ENCODE results near the gene TMEM250. TPM values are rescaled to one million over a fixed set of nuclear protein-coding genes. Genes with fewer than 3 reads are reported as not detected.

The TMEM250 gene
- total RNA-seq, 2 donors from 2014 or later = 23.1 to 23.5 TPM

DNA sequence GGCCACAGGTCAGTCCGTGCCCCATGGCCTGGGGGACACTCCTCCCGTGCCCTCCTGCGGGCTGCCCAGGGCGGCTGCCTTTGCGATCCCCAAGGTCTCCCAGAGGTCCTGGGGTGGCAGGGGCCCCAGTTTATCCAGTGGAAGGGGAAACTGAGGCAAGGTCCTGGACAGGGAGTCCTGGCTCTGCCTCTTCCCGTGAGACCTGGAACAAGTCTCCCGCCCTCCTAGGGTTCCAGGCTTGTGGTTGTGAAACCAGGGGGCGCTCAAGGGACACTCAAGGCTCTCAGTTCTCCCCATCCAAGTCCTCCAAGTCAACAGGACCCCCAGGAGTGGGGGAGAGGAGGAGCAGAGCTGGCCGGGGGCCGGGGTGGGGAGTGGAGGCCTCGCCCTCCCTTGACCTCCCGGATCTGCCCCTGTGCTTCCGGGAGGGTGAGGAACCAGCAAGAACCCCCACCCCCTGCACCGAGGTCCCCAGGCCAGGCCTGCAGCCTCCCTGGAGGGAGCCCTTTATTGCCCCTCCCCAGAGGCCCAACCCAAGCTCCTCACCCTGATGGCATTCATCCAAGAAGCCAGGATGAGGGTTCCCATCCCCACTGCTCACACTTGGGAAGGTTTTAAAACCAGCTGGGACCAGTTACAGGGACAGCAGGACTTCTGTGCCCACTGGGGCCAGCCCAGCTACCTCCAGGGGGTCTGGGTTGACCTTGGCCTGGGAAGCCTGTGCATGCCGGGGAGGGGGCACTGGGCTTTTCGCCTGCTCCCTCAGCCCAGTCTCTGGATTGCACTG is 24.7 kb upstream of the TMEM250 start:
- H3K36me3 Mint-ChIP-seq (ENCODE audit: insufficient read depth in 2 of 2) = no peaks in the 10 kb centered on the region
- no peaks in the 10 kb centered on the region for H3K9me3 Mint-ChIP-seq
- no peak for ATAC-seq (replicated peaks in 1 of 2)
- no peak overlapping the region for H3K27ac Mint-ChIP-seq
- peaks cover 4% of the 10 kb centered on the region for H3K27me3 Mint-ChIP-seq (ENCODE audit: low read depth)
- H3K4me1 Mint-ChIP-seq (ENCODE audit: low read depth) = no peaks in the 10 kb centered on the region
- no peak overlapping the region for H3K4me3 Mint-ChIP-seq
- DNase-seq = no peak

DNA sequence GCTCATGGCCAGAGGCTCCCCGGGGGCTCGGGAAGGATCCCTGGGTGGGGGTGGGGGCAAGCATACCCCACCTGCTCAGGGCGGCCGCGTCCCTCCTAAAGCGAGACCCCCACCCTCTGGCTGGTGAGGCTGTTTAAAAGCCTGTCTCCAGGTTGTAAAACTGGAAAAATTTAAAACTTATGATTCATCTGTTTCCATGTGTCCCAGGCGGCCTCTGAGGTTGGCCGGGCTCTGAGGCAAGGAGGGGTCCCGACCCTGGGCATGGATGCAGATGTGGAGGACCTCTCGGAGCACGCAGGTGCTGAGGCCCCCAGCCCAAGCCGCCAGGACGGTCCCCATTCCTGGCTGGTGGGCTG is 24.2 kb upstream of the TMEM250 start:
- Mint-ChIP-seq H3K4me1 (ENCODE audit: low read depth) (no peaks in the 10 kb centered on the region), H3K9me3 (no peaks in the 10 kb centered on the region), H3K36me3 (ENCODE audit: insufficient read depth in 2 of 2) (no peaks in the 10 kb centered on the region), H3K27ac (no peak overlapping the region), H3K4me3 (no peak overlapping the region), H3K27me3 (ENCODE audit: low read depth) (peaks cover 4% of the 10 kb centered on the region)
- no peak for DNase-seq
- no peak for ATAC-seq (replicated peaks in 1 of 2)

DNA sequence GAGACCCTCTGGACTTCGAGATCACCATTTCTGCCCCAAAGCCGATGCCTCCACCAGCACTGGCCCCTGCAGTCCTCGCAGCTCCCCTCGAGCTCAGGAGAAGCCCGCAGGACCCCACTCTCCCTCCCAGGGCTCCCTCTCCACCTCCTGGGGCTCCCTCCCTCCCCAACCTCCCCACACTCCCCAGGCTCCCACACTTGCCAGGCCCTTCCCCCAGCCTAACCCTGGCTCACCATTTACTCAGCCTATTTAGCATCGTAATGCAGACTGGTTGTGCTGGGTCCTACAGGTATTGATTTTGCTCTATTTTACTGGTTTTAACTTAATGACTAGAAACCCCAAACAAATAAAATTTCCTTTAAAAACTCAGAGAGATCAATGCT is 23.7 kb upstream of the TMEM250 start:
- no peak for ATAC-seq (replicated peaks in 1 of 2)
- Mint-ChIP-seq H3K9me3 (no peaks in the 10 kb centered on the region), H3K27ac (no peak overlapping the region), H3K27me3 (ENCODE audit: low read depth) (peaks cover 4% of the 10 kb centered on the region), H3K4me3 (no peak overlapping the region), H3K36me3 (ENCODE audit: insufficient read depth in 2 of 2) (no peaks in the 10 kb centered on the region), H3K4me1 (ENCODE audit: low read depth) (no peaks in the 10 kb centered on the region)
- no peak for DNase-seq

DNA sequence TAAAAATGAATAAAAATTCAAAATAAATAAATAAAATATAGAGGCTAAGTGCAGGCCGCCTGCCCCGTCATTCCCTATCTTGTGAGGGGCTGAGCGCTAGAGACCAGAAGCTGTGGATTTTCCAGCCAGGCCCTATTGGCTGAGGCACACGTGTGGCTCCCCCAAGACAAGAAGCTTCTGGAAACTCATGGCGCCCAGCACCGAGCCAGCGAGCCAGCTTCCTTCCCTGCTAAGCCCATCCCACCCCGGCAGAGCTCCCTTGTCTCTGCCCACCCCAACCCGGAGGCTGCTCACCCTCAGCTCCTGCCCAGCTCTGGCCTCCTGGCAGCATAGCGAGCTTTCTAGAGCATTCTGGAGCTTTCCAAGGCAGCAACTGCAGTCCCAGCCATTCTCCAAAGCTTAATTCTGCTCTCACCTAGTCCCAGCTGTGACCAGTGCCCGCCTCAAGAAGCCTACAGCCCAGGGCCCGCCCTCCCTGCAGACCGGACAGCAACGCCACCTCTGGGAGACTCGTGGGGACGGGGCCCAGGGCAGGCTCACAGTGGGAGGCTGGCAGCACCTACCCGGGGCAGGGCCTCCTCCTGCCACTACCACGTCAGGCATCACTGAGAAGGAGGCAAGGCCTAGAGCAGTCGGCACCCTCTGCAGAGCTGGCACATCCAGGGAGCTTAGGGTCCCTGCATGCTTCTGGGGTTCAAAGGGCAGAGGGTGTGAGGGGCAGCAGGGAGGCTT is 23.2 kb upstream of the TMEM250 start:
- no peak overlapping the region for H3K27ac Mint-ChIP-seq
- no peak for ATAC-seq (replicated peaks in 1 of 2)
- no peaks in the 10 kb centered on the region for H3K4me1 Mint-ChIP-seq (ENCODE audit: low read depth)
- peaks cover 4% of the 10 kb centered on the region for H3K27me3 Mint-ChIP-seq (ENCODE audit: low read depth)
- H3K9me3 Mint-ChIP-seq = no peaks in the 10 kb centered on the region
- DNase-seq = no peak
- no peaks in the 10 kb centered on the region for H3K36me3 Mint-ChIP-seq (ENCODE audit: insufficient read depth in 2 of 2)
- H3K4me3 Mint-ChIP-seq = no peak overlapping the region

DNA sequence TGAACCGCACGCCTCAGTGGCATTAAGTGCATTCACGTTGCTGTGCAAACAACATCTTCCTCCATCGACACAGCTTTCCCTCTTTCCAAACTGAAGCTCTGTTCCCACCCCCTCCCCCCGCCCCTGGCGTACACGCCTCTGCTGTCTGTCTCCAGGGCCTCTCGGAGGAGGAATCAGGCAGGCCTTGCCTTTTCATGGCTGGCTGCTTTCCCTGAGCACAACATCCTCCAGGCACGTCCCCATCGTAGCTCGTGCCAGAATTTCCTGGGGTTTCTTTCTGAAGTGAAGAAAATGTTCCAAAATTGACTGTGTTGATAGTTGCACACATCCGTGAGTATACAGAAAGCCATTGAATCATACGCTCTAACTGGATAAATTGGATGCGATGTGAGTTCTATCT is 22.3 kb upstream of the TMEM250 start:
- Mint-ChIP-seq H3K9me3 (no peaks in the 10 kb centered on the region), H3K27ac (no peak overlapping the region), H3K4me1 (ENCODE audit: low read depth) (no peaks in the 10 kb centered on the region), H3K36me3 (ENCODE audit: insufficient read depth in 2 of 2) (no peaks in the 10 kb centered on the region), H3K4me3 (no peak overlapping the region), H3K27me3 (ENCODE audit: low read depth) (peaks cover 4% of the 10 kb centered on the region)
- DNase-seq (no peak), ATAC-seq (replicated peaks in 1 of 2) (no peak)

DNA sequence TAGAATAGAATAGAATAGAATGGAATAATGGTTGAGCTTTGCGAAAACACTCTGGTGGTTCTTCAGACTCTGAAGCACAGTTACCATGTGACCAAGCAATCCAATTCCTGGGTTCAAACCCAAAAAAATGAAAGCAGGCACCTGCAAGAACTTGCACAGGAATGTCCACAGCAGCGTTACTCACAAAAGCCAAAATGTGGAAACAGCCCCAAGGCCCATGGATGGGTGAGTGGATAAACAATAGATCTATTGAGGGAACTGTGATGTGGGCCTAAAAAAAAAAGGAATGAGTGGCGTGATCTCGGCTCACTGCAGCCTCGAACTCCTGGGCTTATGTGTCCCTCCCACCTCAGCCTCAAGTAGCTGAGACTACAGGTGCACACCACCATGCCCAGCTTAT is 21.4 kb upstream of the TMEM250 start:
- Mint-ChIP-seq H3K36me3 (ENCODE audit: insufficient read depth in 2 of 2) (no peaks in the 10 kb centered on the region), H3K4me1 (ENCODE audit: low read depth) (no peaks in the 10 kb centered on the region), H3K27me3 (ENCODE audit: low read depth) (peaks cover 4% of the 10 kb centered on the region), H3K9me3 (no peaks in the 10 kb centered on the region), H3K27ac (no peak overlapping the region), H3K4me3 (no peak overlapping the region)
- DNase-seq = no peak
- no peak for ATAC-seq (replicated peaks in 1 of 2)

DNA sequence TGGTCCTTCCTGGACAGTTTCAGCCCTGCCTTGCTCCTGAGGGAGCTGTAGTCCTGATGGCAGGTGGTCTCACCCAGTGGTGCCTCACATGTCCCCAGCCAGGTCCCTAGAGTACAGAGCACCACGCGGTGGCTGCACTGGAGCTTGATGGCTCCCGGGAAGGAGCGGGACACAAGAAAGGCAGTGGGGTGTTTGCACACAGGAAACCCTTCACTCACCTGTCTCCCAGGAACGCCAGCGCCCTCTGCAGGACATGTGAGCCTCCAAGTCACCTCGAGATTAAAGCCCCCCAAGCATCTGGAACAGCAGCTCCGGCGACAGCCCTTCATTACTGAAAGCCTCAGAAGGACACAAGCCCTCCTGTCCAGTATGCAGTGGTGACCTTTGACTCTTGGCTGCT is 19.9 kb upstream of the TMEM250 start:
- DNase-seq = peak; percentile 61 to 68
- H3K4me1 Mint-ChIP-seq (ENCODE audit: low read depth) = peaks cover 7% of the 10 kb centered on the region
- no peak for ATAC-seq (replicated peaks in 1 of 2)
- no peaks in the 10 kb centered on the region for H3K36me3 Mint-ChIP-seq (ENCODE audit: insufficient read depth in 2 of 2)
- no peak overlapping the region for H3K27ac Mint-ChIP-seq
- no peaks in the 10 kb centered on the region for H3K9me3 Mint-ChIP-seq
- peaks cover 14% of the 10 kb centered on the region for H3K27me3 Mint-ChIP-seq (ENCODE audit: low read depth)
- no peak overlapping the region for H3K4me3 Mint-ChIP-seq

DNA sequence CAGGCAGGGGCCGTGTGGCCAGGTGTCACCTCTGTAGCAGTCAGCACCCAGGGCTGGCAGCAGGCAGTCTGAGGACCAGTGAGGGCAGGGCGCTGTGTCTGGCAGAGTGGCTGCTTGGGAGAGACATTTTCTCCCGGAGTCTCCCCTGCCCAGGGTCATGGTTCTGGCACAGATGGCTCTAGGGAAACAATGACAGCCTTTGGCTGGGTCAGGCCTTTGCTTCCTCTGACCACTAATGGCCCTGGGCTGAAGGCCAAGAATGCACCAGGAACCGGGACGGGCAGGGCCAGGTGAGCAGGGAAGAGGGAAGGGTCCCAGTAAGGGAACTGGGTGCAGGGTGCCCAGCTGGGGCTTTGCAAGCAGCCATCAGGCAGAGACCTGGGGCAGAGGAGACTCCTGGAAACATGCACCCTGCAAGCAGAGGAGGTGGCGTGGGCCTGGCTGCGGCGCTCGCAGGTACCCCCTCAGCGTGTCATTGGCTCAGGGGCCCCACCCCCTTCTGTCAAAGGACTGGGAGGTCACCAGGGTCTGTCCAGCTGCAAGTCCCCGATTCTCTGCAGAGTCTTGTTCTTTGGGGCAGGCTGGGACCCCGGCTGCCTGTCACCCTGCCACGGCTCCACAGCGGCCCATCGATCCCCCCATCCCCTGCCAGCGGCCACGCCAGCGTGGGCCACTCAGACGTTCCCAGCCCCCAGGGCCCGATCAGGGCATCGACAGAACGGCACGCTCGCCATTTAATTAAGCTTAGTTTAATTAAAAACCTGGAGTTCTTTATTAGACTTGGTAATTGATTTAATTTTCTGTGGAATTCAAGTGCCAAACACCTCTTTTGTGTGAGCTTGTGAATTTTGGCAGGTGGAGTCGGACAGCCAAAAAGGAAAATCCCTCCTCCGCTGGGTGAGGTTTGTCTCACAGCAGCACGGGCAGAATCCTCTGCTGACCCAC is 18.9 kb upstream of the TMEM250 start:
- H3K9me3 Mint-ChIP-seq = no peaks in the 10 kb centered on the region
- ATAC-seq (replicated peaks in 1 of 2) (no peak), DNase-seq (no peak)
- peaks cover 16% of the 10 kb centered on the region for H3K27me3 Mint-ChIP-seq (ENCODE audit: low read depth)
- H3K4me3 Mint-ChIP-seq = no peak overlapping the region
- H3K4me1 Mint-ChIP-seq (ENCODE audit: low read depth) = peaks cover 9% of the 10 kb centered on the region
- H3K36me3 Mint-ChIP-seq (ENCODE audit: insufficient read depth in 2 of 2) = no peaks in the 10 kb centered on the region
- H3K27ac Mint-ChIP-seq = no peak overlapping the region

DNA sequence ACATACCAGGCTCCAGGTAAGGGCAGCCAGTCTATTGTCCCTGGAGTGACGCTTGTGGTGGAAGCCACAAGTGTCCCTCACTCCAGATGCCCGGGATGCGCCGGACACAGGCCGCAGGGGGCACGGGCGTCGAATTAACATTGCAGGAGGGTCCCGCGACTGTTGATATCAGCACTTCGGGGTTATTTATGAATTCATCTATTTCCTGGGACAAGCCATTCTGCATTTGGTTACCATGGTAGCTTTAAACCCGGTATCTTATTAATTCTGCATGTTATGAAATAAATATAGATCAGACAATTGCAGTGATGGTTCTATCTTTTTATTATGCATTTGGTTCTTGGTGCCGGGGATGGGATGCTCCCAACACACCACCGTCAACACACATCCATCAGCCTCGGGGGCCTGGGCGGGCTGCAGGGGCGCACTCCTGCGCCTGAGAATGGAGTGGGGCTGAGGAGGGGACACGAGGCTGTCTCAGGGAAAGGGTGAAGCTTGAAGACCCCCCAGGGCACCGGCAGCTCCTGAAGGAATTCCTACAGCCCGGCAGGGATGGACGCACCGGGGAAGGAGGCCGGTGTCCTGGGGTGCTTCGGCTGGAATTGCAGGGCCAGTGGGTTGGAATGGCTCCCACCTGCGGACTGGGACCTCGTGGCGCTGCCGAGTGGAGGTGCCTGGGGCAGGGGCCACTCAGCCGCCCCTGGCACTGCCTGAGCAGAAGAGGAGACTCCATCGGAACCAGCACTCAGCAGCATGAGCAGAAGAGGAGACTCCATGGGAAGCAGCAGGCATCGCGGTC is 17.7 kb upstream of the TMEM250 start:
- no peak overlapping the region for H3K27ac Mint-ChIP-seq
- no peak overlapping the region for H3K4me3 Mint-ChIP-seq
- no peak for ATAC-seq (replicated peaks in 1 of 2)
- DNase-seq = no peak
- peaks cover 16% of the 10 kb centered on the region for H3K27me3 Mint-ChIP-seq (ENCODE audit: low read depth)
- H3K36me3 Mint-ChIP-seq (ENCODE audit: insufficient read depth in 2 of 2) = no peaks in the 10 kb centered on the region
- no peaks in the 10 kb centered on the region for H3K9me3 Mint-ChIP-seq
- H3K4me1 Mint-ChIP-seq (ENCODE audit: low read depth) = peaks cover 9% of the 10 kb centered on the region

DNA sequence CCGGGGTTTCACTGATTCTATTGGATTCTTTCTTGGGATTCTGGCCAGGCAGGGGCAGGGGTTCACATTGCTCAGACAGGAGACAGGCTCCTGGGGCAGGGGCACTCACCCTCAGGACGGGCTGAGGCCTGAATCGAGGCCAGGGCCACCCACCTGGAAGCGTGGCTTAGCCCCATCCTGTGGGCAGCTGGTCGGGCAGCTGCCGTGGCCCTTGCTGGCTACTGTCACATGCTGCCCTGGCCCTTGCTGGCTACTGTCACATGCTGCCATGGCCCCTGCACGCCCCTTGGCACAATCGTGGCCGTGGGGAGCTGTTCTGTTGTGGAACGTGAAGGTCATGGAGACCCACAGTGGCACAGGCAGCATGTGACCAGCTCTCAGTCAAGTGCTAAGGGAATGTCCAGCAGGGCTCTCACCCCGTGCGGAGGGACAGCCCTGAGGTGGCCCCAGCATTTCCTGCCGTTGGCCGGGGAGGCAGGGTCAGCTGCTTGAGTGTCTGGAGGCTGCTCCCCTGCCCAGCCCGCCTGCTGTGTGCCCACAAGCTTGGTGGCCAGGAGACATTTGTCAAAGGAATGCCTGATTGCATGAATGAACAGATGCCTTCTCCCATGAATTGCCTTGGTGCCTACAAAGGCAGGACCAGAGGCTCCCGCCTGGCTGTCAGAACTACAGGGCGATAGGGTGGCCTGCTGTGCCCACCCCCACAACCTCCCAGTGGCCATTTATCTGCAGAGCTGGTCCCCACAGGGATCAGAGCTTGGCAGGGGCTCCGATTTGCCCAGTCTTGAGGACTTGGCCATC is 16.9 kb upstream of the TMEM250 start:
- Mint-ChIP-seq H3K4me1 (ENCODE audit: low read depth) (peaks cover 9% of the 10 kb centered on the region), H3K27ac (no peak overlapping the region), H3K9me3 (no peaks in the 10 kb centered on the region), H3K36me3 (ENCODE audit: insufficient read depth in 2 of 2) (no peaks in the 10 kb centered on the region), H3K4me3 (no peak overlapping the region), H3K27me3 (ENCODE audit: low read depth) (peaks cover 20% of the 10 kb centered on the region)
- ATAC-seq (replicated peaks in 1 of 2) (no peak), DNase-seq (no peak)

DNA sequence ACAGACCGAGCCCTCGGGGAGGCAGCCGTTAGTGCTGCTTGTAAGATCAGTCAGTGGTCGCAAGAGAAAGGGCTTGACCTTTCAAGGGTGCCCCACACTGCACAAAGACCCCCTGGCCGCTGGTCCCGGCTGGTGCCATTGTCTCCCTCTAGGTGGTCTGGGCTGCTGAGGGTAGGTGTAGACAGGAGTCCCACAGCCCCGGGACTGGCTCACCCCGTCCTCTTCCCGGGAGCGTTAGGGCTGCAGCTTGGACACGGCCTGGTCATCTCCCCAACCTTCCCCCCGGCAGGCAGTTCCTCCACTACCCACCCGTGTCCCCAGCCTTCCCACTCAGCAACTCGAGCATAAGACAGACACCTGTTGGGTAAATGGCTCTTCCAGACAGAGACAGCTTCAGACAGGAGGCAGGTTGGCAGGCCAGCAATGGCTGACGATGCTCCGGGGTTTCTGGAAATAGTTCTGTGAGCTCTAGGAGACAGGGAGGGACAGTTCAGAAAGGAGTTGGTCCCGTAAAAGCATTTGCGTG is 15.3 kb upstream of the TMEM250 start:
- H3K9me3 Mint-ChIP-seq = no peaks in the 10 kb centered on the region
- H3K4me1 Mint-ChIP-seq (ENCODE audit: low read depth) = peaks cover 9% of the 10 kb centered on the region
- ATAC-seq (replicated peaks in 1 of 2) (no peak), DNase-seq (no peak)
- H3K27me3 Mint-ChIP-seq (ENCODE audit: low read depth) = peaks cover 25% of the 10 kb centered on the region
- H3K27ac Mint-ChIP-seq = no peak overlapping the region
- H3K36me3 Mint-ChIP-seq (ENCODE audit: insufficient read depth in 2 of 2) = no peaks in the 10 kb centered on the region
- peak overlapping the region; percentile 51 to 69 for H3K4me3 Mint-ChIP-seq
